K562 (cell line): ENCODE results near the gene CSF2. TPM values are rescaled to one million over a fixed set of nuclear protein-coding genes. Genes with fewer than 3 reads are reported as not detected.

ENCODE experiments used
- ATAC-seq: fragments of 200-7000 bp; cut with Tn5 transposase; 3 replicates; pipeline ENCODE4 v1.9.1; 2020; ENCODE audit warnings: moderate library complexity
- BruUV-seq: library from RNA; stranded (reverse); fragments of 400-500 nt; replicated peaks from 2 replicates; lab custom pipeline; 2021; lab: Mats Ljungman, UMichigan
- CTCF ChIA-PET: fragments of 300-600 bp; formaldehyde crosslinking; extraction: SDS; loops from one replicate; lab custom pipeline; 2021; ENCODE audit warnings: low intra/inter-chr PET ratio; lab: Yijun Ruan, JAX
- POLR2A ChIA-PET: fragments of 300-600, 350-650 bp; sonication (Branson Sonifier 250); formaldehyde crosslinking; extraction: SDS; loops from one replicate; lab custom pipeline; 2021; ENCODE audit warnings: antibody characterized with exemption, inconsistent platforms; lab: Yijun Ruan, JAX
- DNase-seq, 4 experiments: peaks; one replicate each; pipeline versions ENCODE4 v3.0.0 to v3.0.0-alpha.2; 2011 to 2018; ENCODE audit warnings: low spot score in 3 of 4, mixed read lengths in 3 of 4; ENCODE audit errors: extremely low read depth in 1 of 4
- FAIRE-seq: peaks from 2 replicates; lab custom pipeline; 2011; peaks lifted over from hg19 to GRCh38; lab: Jason Lieb, UNC
- H2AFZ ChIP-seq: 2 replicates; pipeline ENCODE4 v1.6.0; 2011; ENCODE audit warnings: low read depth, low read length, control low read depth, inconsistent platforms
- H3K27ac ChIP-seq: fragments of 200-600 bp; 3 replicates; pipeline ENCODE4 v1.8.0; 2011; ENCODE audit warnings: low read depth, mild to moderate bottlenecking, control low read depth, inconsistent platforms, low read length, moderate library complexity, mixed read lengths; ENCODE audit errors: extremely low read depth
- H3K27me3 ChIP-seq, 2 experiments: fragments of 300-600 bp in 1 of 2; 2 replicates in 1 of 2; 3 replicates in 1 of 2; pipeline versions ENCODE4 v1.6.0 to v1.8.0; 2011; ENCODE audit warnings: inconsistent platforms in 2 of 2, low read length in 2 of 2, mild to moderate bottlenecking in 1 of 2, mixed read lengths in 1 of 2, moderate library complexity in 1 of 2; ENCODE audit not compliant: control insufficient read depth in 2 of 2, insufficient read depth in 2 of 2
- H3K36me3 ChIP-seq: fragments of 300-600 bp; 3 replicates; pipeline ENCODE4 v1.8.0; 2011; ENCODE audit warnings: mild to moderate bottlenecking, low read length, inconsistent platforms; ENCODE audit not compliant: control insufficient read depth, insufficient read depth
- H3K4me1 ChIP-seq, 2 experiments: fragments of 200-600 bp in 1 of 2; replicated peaks in 1 of 2; 2 replicates in 1 of 2; 3 replicates in 1 of 2; pipeline versions ENCODE4 v1.5.1 to v1.8.0; 2011; ENCODE audit warnings: inconsistent platforms in 2 of 2, low read length in 2 of 2, mild to moderate bottlenecking in 1 of 2, mixed read lengths in 1 of 2, moderate library complexity in 1 of 2; ENCODE audit not compliant: control insufficient read depth in 2 of 2, insufficient read depth in 2 of 2
- H3K4me2 ChIP-seq: 2 replicates; pipeline ENCODE4 v1.6.1; 2011; ENCODE audit warnings: low read length, control low read depth, inconsistent platforms, mixed read lengths; ENCODE audit not compliant: insufficient read depth
- H3K4me3 ChIP-seq: fragments of 200-600 bp; sonication (generic), shearing (Covaris generic); 2 replicates; pipeline ENCODE4 v1.5.1; 2016; ENCODE audit warnings: control low read depth, inconsistent platforms
- H3K79me2 ChIP-seq: fragments of 200-600 bp; 3 replicates; pipeline ENCODE4 v1.8.0; 2011; ENCODE audit warnings: low read length, inconsistent platforms; ENCODE audit not compliant: control insufficient read depth, insufficient read depth
- H3K9ac ChIP-seq, 2 experiments: 2 replicates each; pipeline versions ENCODE4 v1.6.0 to v1.6.1; 2011; ENCODE audit warnings: low read depth in 2 of 2, low read length in 2 of 2, control low read depth in 1 of 2, inconsistent platforms in 1 of 2, mild to moderate bottlenecking in 1 of 2, mixed read lengths in 1 of 2; ENCODE audit not compliant: insufficient read depth in 1 of 2
- H3K9me1 ChIP-seq: one replicate; pipeline ENCODE4 v1.6.0; 2011; ENCODE audit warnings: inconsistent platforms, mild to moderate bottlenecking, low read length, moderate library complexity; ENCODE audit not compliant: control insufficient read depth, insufficient read depth
- H3K9me3 ChIP-seq: replicated peaks from 2 replicates; pipeline ENCODE4 v1.5.1; 2011; ENCODE audit warnings: low read depth, low read length, inconsistent platforms; ENCODE audit not compliant: control insufficient read depth, insufficient read depth
- H4K20me1 ChIP-seq: replicated peaks from 2 replicates; pipeline ENCODE4 v1.6.1; 2011; ENCODE audit warnings: low read length, inconsistent platforms, mixed read lengths; ENCODE audit not compliant: control insufficient read depth, insufficient read depth
- BCOR ChIP-seq: fragments of 450-650 bp; IDR thresholded peaks from 2 replicates; pipeline ENCODE4 v1.6.1; 2016
- CEBPB ChIP-seq: fragments of 450-650 bp; IDR thresholded peaks from 2 replicates; pipeline ENCODE4 v1.6.1; 2016; ENCODE audit warnings: missing genetic modification characterization, missing compliant biosample characterization
- CTCFL ChIP-seq: IDR thresholded peaks from 2 replicates; pipeline ENCODE4 v1.6.1; 2011; ENCODE audit warnings: borderline replicate concordance, low read depth, mild to moderate bottlenecking, moderate library complexity, low read length; ENCODE audit not compliant: insufficient read depth, poor library complexity, severe bottlenecking
- FOXA3 ChIP-seq, 2 experiments: fragments of 450-650 bp in 1 of 2; sonication (generic) in 1 of 2; formaldehyde crosslinking; IDR thresholded peaks in 1 of 2; conservative IDR thresholded peaks in 1 of 2; 2 replicates each; pipeline versions ENCODE4 v1.4.0 to v1.8.0; 2020 to 2022; ENCODE audit warnings: mild to moderate bottlenecking in 2 of 2, missing genetic modification reagents in 1 of 2
- GATAD2B ChIP-seq: fragments of 450-650 bp; IDR thresholded peaks from 2 replicates; pipeline ENCODE4 v1.6.1; 2017; ENCODE audit warnings: mild to moderate bottlenecking, borderline replicate concordance
- HOMEZ ChIP-seq: fragments of 250-450 bp; sonication (Bioruptor Pico); IDR thresholded peaks from 2 replicates; pipeline ENCODE4 v1.4.0; 2020; ENCODE audit warnings: mild to moderate bottlenecking, moderate library complexity
- KDM1A ChIP-seq, 2 experiments: fragments of 450-650 bp; IDR thresholded peaks; 2 replicates each; pipeline ENCODE4 v1.6.1; 2016; ENCODE audit warnings: mild to moderate bottlenecking in 2 of 2
- KDM2B ChIP-seq: fragments of 250-450 bp; sonication (Bioruptor Pico); IDR thresholded peaks from 2 replicates; pipeline ENCODE4 v1.8.0; 2021; ENCODE audit warnings: mild to moderate bottlenecking, moderate library complexity
- L3MBTL2 ChIP-seq: fragments of 450-650 bp; IDR thresholded peaks from 2 replicates; pipeline ENCODE4 v1.6.1; 2016; ENCODE audit warnings: mild to moderate bottlenecking, moderate library complexity
- MCM7 ChIP-seq, 2 experiments: fragments of 450-650 bp; IDR thresholded peaks; 2 replicates each; pipeline ENCODE4 v1.6.1; 2016 to 2018
- MTA3 ChIP-seq: fragments of 450-650 bp; formaldehyde crosslinking; IDR thresholded peaks from 2 replicates; pipeline ENCODE4 v1.6.1; 2017; ENCODE audit warnings: mild to moderate bottlenecking, borderline replicate concordance
- MTF1 ChIP-seq: fragments of 250-450 bp; sonication (Bioruptor Pico); IDR thresholded peaks from 2 replicates; pipeline ENCODE4 v1.9.0; 2021; ENCODE audit warnings: moderate library complexity, mild to moderate bottlenecking, inconsistent platforms, borderline replicate concordance
- RBM25 ChIP-seq: fragments of 200-400 bp; formaldehyde crosslinking; IDR thresholded peaks from 2 replicates; pipeline ENCODE4 v1.6.1; 2018; ENCODE audit warnings: low read length, low read depth, moderate library complexity; ENCODE audit not compliant: severe bottlenecking
- RCOR1 ChIP-seq, 2 experiments: IDR thresholded peaks; 2 replicates each; pipeline ENCODE4 v1.6.1; 2012; ENCODE audit warnings: low read depth in 2 of 2, low read length in 2 of 2, borderline replicate concordance in 1 of 2, improper control_type of control experiment in 1 of 2
- SETDB1 ChIP-seq: IDR thresholded peaks from one replicate; pipeline ENCODE4 v1.6.1; 2012; ENCODE audit warnings: low read length, control low read depth, inconsistent platforms
- SRSF1 ChIP-seq: fragments of 200-400 bp; formaldehyde crosslinking; IDR thresholded peaks from 2 replicates; pipeline ENCODE4 v1.6.1; 2017; ENCODE audit warnings: mild to moderate bottlenecking, low read depth, low read length, moderate library complexity
- ZBTB17 ChIP-seq: fragments of 450-650 bp; formaldehyde crosslinking; IDR thresholded peaks from 2 replicates; pipeline ENCODE4 v1.4.0; 2020; ENCODE audit warnings: mild to moderate bottlenecking
- ZNF41 ChIP-seq: fragments of 250-450 bp; sonication (Bioruptor Pico); conservative IDR thresholded peaks from 2 replicates; pipeline ENCODE4 v1.4.0; 2020; ENCODE audit warnings: mild to moderate bottlenecking
- ZNF77 ChIP-seq: fragments of 250-450 bp; sonication (Bioruptor Pico); IDR thresholded peaks from 2 replicates; pipeline ENCODE4 v1.5.0; 2020
- WGBS: fragments of 100-300 bp; shearing (Covaris generic); methylation state at CpG from one replicate; pipeline ENCODE4 v1.1.6; 2016; ENCODE audit warnings: low coverage, mixed read lengths; ENCODE audit not compliant: insufficient coverage; ENCODE audit errors: missing lambda C conversion rate; 5-methylcytosine and 5-hydroxymethylcytosine counted together
- in situ Hi-C: fragments of 300-500 bp; cut with MboI; formaldehyde crosslinking; loops from 4 replicates; pipeline ENCODE4 v1.15.0; 2018; ENCODE audit warnings: inconsistent platforms, mixed read lengths
- intact Hi-C: fragments of 100-400 bp; cut with micrococcal nuclease; formaldehyde crosslinking; loops from 2 replicates; pipeline ENCODE4 v1.14.2; 2022
- polyA plus RNA-seq, 8 experiments: library from polyadenylated mRNA; depleted of rRNA in 4 of 8; stranded (reverse) in 5 of 8; unstranded in 3 of 8; fragments of >200 nt; fragmentation: Nextera tagmentation in 2 of 8; fragmentation: Illumina TruSeq in 1 of 8; extraction: Ambion mirVana in 2 of 8; extraction: Trizol in 1 of 8; gene quantifications; 2 replicates each; pipeline versions ENCODE4 v1.2.1 to v1.2.3, GENCODE V29; 2011 to 2014; ENCODE audit warnings: inconsistent platforms in 1 of 8, missing spikeins in 1 of 8
- total RNA-seq, 7 experiments: library from RNA; depleted of rRNA in 6 of 7; stranded (reverse); fragments of >200 nt in 6 of 7; fragmentation: Illumina TruSeq in 2 of 7; extraction: Trizol in 2 of 7; gene quantifications; 2 replicates each; pipeline versions ENCODE4 v1.2.1 to v1.2.3, GENCODE V29; 2011 to 2021; ENCODE audit warnings: low replicate concordance in 1 of 7

CSF2 gene
- total and polyA plus RNA-seq, 9 of the 15 experiments (the other 6 are each of a cell fraction or from before 2014, with no cell fraction given), result 0.25 to 0.29 TPM; not detected in 7

- no peak for TF ChIP-seq ZNF77
- no peak for TF ChIP-seq MTA3
- TF ChIP-seq KDM2B (CRISPR knock-in tag), result no peak
- no peak for TF ChIP-seq MTF1 (CRISPR knock-in tag)
- no peak for TF ChIP-seq FOXA3 (CRISPR knock-in tag; conservative IDR thresholded peaks at IDR 0.05 in 1 of 2, IDR thresholded peaks at IDR 0.05 in 1 of 2)
- TF ChIP-seq ZBTB17 (CRISPR knock-in tag), result no peak
- no peak for TF ChIP-seq HOMEZ (CRISPR knock-in tag)
- TF ChIP-seq ZNF41 (CRISPR knock-in tag), result no peak
- no peak for TF ChIP-seq GATAD2B
- no peak for TF ChIP-seq CTCFL
- no peak for TF ChIP-seq MCM7 (IDR thresholded peaks at IDR 0.05)
- TF ChIP-seq BCOR, result peak; percentile 73
- TF ChIP-seq KDM1A (IDR thresholded peaks at IDR 0.05), result peak; percentile 16 to 51; a peak in 2 of 4 replicates
- TF ChIP-seq SETDB1, result no peak
- no peak for TF ChIP-seq CEBPB (tag)
- no peak for TF ChIP-seq L3MBTL2
- TF ChIP-seq RCOR1 (IDR thresholded peaks at IDR 0.05; ENCODE audit: borderline replicate concordance in 1 of 2, low read depth in 2 of 2, low read length in 2 of 2), result peak in 1 of 2 experiments; percentile 29; a peak in 1 of 4 replicates
- TF ChIP-seq SRSF1, result no peak
- peak; percentile 70 for TF ChIP-seq RBM25
- no peak for ATAC-seq
- ChIA-PET CTCF (no interaction called here), POLR2A (interaction anchor here (0.6 to 0.9 kb wide), 4 partner anchors 14 to 445 kb away, joined by 3 to 5 read pairs (median 4); no protein-coding TSS in a partner anchor)
- Histone ChIP-seq H3K27me3 (peaks cover 3 to 16% of the 10 kb centered on the region in 2 experiments; a peak in 4 of 5 replicates), H3K79me2 (no peaks in the 10 kb centered on the region), H3K9me3 (no peaks in the 10 kb centered on the region), H2AFZ (no peak overlapping the region), H4K20me1 (no peaks in the 10 kb centered on the region), H3K27ac (no peak overlapping the region), H3K36me3 (no peaks in the 10 kb centered on the region), H3K9me1 (no peaks in the 10 kb centered on the region), H3K9ac (no peak overlapping the region), H3K4me3 (no peak overlapping the region), H3K4me2 (no peak overlapping the region), H3K4me1 (peaks cover 0 to 17% of the 10 kb centered on the region in 2 experiments; a peak in 2 of 5 replicates)
- no TSS peak for BruUV-seq
- 56% methylated on average over 12 of the region's 12 CpGs for WGBS
- DNase-seq, result no peak
- in situ Hi-C loops, result loop anchor here (25.0 kb wide), 1 partner anchor 330 kb away; no protein-coding TSS in a partner anchor
- no peak for FAIRE-seq
- intact Hi-C loops, result no loop called here
Observed at GRCh38 chr5:132057498-132058255, 15.9 kb upstream of the CSF2 start.
